Left lobe of liver (tissue), 2 donors: ENCODE measurements around the gene FSTL4. TPM values are rescaled to one million over a fixed set of nuclear protein-coding genes. Genes with fewer than 3 reads are reported as not detected.

Experiments used
- ATAC-seq: fragments of 200-7000 bp; cut with Tn5 transposase; one replicate; pipeline ENCODE4 v1.9.1; 2020; ENCODE audit warnings: mild to moderate bottlenecking, moderate library complexity
- DNase-seq: peaks from one replicate; pipeline ENCODE4 v3.0.0-alpha.2; 2020; ENCODE audit warnings: low spot score
- total RNA-seq: library from RNA; stranded (reverse); gene quantifications from one replicate; pipeline ENCODE4 v1.2.1, GENCODE V29; 2021
- donor health status: DM: no; HTN: no; CAD: no; lungs with moderate emphysema.
- donor health status: DM: no; HTN: yes; CAD: no.

The FSTL4 gene
- total RNA-seq, 1 donor from 2014 or later, result not detected

DNA sequence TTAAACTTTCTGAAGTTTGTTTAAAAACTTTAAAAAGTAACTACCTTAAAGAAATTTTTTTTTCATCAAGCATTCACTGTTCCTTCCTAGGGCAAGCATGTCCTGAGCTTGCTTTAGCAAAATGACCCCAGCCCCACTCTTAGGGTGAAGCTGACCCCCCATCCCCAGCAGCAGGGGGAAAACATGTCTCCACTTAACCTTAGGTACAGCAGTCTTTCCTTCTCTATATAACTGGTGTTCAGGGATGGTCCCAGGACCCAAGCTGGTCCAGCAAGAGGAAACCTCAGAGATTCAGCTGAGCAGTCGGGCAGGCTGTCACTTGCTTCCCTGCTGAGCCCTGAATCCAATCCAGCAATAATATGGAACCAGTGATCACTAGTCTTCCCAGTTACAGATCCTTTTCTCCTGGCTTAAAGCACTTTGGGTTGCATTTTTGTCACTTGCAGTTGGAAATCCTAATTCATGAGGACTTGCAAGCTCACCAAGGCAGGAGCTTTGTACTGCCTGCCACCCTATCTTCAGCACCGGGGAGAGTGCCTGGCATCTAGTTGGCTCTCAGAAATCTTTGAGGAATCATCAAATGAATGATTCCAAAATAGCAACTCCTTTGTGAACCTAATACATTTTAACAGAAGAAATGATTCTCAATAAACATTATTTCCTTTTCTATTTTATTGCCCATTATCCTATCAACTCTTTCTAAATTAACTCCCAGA is 91.2 kb downstream of the FSTL4 start:
- no peak for DNase-seq
- no peak for ATAC-seq

DNA sequence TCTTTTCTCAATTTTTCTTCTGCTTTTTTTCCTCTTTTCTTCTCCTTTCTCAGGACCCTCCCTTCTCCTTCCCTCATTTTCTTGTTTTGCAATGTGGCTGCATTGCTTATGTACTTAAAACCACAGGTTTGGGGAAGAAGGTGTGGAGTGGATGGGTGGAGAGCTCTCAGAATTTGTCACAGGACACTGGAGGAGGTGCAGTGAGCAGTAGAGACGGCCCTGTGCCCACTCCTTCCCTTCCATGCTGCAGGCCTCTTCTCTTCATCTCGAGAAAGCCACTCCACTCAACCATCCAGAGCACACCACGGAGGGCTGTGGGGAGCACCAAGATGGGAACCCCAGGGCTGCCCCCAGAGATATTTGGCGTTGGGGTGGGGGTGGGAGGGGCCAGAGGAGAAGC is 92.3 kb downstream of the FSTL4 start:
- DNase-seq, result peak; percentile 4
- no peak for ATAC-seq

DNA sequence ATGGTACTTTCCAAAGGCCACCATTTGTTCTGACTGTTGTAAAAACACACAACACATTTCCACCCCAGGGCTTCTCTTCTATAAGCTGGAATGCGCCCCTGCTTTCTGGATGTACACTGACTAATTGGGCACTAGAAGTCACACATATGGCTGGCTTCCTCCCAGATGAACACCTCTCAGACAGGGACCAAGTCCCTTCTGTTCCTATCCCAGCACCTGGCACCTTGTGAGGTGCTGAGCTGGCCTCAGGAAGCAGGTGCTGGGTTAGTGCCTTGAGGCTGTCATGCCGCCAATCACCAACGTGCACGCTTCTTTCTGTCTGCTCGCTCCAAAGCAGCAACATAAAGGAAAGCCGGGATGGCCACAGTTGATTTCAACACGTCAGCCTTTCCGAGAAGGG is 93.2 kb downstream of the FSTL4 start:
- DNase-seq (no peak), ATAC-seq (no peak)

DNA sequence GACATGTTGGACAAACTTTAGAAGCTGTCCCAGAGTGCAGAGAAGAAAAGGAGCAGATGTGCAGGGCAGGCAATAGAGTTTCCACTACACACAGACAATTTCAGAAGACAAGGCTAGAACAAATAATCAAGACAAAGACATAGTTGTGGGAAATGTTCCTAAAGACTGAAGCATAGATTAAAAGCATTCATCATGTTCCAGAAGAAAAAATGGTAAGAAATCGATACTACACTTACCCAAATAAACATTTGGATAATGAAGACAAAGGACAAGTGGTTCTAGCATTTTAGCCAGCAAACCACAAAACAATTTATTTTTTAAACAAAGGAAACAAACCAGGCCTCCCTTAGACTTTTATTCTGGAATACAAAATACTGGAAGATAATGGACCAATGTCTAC is 97.9 kb downstream of the FSTL4 start:
- DNase-seq (no peak), ATAC-seq (no peak)

DNA sequence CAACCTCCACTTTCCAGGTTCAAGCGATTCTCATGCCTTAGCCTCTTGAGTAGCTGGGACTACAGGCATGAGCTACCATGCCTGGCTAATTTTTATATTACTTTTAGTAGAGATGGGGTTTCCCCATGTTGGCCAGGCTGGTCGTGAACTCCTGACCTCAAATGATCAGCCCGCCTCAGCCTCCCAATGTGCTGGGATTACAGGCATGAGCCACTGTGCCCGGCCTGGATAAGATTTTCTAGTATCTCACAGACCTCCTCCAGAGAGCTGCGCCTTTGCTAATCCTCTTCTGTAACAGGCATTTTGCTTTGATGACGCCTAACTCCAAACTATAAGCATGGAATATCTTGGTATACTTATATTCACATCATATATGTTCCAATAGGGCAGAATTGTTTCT is 99.4 kb downstream of the FSTL4 start:
- no peak for DNase-seq
- no peak for ATAC-seq

DNA sequence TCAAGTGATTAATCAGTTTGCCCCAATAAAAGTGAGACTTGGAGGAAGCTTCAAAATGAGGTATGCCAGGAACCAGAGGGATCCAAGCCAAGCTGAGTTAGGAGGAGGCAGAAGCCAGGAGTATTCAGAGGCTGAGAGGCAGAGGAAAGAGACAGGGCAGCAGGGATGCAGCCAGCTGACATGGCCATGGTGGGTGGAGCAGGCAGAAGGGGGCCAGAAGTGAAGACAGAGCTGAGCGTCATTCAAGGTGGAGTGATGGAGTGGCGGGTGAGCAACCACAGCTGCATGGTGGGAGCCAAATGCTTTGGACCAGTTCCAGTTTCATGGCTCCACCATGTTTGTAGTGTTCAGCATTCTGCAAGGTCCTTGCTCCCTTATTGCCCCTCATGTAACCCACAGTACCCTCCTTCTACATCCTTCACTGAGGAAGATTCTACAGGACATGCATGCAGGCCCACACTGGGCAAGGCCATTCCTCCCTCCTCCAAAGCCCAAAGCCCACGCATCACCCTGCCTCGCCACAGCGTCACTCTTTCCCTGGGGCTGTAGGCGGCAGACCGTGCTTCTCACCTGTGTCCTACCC is 100.6 kb downstream of the FSTL4 start:
- DNase-seq (no peak), ATAC-seq (no peak)

DNA sequence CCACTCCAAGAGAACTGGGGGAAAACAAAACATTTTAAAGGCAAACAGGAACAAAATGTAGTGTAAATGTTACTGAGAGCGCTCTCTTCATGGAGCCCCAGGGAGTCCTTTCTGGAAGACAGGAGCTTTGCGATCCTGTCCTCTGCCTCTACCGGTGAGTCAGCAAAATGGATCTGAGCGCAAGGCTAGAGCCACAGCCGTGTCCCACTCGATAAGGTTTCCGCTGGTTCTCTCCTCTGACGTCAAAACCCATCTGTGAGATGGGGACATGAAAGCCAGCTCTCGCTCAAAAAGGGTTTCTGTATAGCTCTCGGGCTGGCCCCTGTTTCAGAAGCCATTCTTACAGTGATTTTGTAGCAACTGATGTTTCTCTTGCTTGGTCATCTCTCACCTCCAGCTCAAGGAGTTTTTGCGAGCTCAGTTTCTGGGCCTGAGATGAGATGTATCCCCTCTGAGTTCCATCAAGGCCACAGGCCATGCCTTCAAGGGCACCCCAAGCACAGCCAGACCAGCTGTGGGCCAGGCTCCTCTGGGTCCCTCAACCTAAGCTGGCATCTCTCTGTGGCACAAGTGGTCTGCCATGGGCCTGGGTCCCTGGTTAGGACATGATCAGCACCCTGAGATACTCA is 101.6 kb downstream of the FSTL4 start:
- no peak for DNase-seq
- ATAC-seq, result no peak

DNA sequence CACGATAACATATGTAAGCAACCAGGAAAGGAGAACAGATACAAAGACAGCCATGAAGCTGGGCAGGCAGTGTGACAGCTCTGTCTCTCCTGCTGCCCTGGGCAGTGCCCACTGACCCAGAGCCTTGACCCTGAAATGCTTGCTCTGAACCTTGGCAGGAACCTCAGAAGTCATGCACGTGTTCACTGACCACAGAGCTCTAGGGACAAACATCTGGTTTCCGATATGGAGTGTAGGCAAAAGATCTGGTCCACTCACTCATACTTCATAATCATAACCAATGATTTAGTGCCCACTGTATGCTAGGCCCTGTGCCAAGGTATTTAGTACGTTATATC is 102.6 kb downstream of the FSTL4 start:
- ATAC-seq (peak; percentile 77), DNase-seq (peak; percentile 66)

DNA sequence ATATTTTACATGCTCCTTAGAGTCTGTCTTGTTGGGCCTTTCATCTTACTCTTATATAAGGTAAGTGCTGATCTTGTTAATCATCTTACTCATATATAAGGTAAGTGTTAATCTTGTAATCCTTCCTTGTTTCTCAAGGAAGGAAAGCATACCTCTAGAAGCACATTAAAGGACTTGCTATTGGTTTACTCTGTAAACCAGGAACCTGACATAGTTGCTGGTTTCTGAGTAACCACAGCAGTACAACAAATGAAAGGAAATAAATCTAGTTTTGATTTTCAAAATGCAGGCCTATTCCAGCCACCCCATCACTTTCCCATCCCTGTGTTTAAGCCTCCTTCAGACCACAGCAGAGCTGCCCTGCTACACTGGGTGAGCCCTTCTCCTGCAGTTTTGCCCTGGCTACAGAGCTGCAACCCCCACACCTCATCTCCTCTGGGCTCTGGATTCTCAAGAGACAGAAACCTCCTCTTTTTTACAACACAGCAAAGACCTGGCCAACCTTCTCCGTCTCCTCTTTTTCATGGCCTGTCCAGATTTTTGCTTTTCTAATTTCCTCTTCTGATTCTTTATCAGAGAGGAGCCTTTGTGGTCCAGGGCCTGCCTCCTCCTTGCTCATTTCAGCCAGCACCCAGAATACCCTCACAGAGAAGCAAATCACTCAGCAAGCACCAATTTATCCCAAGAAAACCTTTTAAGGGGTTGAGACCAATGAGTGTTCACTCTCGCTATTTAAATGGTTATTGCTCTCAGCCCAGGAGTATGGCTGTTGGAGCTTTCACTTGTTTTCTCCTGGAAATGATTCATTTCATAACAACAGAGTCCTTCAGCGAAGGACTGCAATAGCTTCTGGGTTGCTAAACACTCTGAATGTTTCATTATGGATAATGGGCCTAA is 103.2 kb downstream of the FSTL4 start:
- ATAC-seq, result no peak

DNA sequence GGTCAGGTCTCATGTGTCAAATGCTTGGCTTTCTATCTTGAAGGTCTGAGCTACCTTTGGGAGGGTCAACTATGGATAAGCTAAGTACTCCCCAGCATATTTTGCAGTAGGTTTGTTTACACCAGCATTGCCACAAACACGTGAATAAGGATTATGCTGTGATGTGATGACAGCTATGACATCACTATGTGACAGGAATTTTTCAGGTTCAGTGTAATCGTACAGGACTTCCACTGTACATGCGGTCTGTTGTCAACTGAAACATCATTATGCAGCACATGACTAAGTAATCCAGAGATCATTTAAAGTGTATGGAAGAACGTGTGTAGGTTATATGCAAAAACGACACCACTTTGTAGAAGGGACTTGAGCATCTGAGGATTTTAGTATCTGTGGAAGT is 104.0 kb downstream of the FSTL4 start:
- DNase-seq, result no peak
- no peak for ATAC-seq

More for the DNA sequence above, 103.2 kb downstream of the FSTL4 start:
- DNase-seq, result no peak

DNA sequence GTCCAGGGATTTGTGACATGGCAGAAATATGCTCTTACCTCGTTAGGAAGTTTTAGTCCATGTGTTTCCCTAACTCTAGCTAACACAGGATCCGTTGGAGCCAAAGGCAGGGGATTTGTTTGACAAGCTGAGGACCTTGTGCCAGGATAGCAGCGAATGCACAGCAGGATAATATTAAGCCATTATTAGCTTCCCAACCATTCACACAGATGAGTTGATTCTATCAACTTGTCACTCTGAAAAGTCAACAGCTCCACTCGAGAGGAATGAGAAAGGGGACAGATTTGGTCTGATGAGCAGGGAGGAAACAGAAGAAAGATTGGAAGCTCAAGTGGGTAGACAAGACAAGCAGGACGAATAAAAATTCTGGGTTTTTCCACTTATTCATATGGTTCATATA is 106.2 kb downstream of the FSTL4 start:
- no peak for ATAC-seq

DNA sequence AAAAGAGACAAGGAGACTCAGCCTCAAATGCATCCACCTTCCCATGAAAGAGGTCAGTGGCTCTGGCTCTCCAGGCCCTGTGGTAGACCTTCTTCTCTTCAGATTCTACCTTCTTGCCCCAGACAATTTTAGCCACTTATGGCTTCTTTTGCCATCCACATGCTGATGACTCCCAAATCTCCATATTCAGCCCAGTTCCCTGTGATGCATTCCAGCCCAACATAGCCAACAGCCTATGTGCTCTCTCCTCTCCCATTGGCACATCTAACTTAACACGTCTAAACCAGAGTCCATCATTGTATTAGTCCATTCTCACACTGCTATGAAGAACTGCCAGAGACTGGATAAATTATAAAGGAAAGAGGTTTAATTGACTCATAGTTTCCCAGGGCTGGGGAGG is 108.8 kb downstream of the FSTL4 start:
- DNase-seq (no peak), ATAC-seq (no peak)

More for the DNA sequence above, 106.2 kb downstream of the FSTL4 start:
- no peak for DNase-seq

DNA sequence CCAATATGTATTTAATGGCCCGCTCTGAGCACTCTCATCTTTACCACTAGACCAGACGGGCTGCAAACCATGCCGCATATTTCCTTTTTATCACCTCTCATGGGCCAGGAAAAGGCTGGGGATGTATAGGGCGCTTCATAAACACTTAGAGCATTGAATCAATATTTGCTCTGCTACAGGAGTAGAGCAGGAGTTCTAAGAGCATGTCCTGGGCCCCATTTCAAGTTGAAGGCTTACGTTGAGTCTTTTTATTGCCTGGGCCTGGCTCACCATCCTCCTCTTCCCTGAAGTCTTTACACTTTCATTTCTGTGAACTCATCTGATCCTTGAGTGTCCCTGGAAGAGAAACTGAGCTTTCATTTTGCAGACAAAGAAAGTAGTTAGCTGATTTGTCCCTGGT is 112.4 kb downstream of the FSTL4 start:
- ATAC-seq, result no peak
- DNase-seq, result no peak

DNA sequence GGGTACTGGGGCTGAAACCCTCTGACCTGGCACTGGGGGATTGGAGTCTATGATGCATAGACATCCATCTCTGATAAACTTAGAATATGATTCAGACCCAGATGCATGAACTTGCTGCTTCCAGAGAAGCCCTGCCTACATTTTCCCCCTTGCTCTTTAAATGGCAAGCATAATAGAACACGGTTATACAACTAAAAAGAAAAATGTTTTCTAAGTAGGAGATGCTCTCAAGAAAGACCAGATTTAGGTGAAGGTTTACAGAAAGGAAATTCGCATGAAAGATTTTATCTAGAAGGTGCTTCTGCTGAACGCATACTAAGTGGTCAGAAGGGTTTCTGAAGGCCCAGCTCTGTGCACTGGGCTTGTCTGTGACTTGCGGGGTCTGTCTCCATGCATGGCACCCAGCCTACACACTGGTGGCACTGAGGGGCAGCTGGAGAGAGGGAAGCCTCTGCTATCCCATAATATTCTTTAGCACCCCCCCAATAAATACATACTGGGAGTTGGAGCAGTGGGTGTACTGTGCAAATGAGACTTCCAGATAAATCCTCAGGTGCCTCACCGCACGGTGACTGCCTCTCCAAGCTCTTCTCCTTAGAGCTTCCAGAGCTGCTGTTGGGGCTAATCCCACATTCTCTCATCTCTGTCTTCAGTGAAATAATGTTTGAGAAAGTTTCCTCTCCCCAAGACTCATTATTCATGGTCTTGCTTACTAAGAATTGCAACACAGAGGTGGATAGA is 114.6 kb downstream of the FSTL4 start:
- no peak for ATAC-seq

DNA sequence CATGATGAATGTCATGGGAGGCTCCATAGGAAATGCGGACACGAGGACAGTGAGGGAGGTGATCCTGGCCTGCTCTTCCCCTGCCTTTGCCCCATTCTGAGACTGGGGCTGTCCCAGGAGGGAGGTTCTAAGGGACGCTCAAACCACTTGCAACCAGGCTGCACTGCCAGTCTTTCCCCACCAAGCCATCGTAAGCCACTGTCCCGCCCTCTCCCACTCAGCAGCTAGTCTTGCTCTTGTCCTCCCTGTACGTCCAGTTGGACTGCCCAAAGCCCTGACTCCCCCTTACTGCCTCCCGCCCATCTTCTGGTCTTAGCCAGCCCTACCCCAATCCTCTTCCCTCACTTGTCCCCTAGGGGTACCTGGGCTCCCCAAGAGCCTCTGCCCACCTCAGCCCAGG is 115.7 kb downstream of the FSTL4 start:
- ATAC-seq (no peak), DNase-seq (no peak)

More for the DNA sequence above, 114.6 kb downstream of the FSTL4 start:
- no peak for DNase-seq

DNA sequence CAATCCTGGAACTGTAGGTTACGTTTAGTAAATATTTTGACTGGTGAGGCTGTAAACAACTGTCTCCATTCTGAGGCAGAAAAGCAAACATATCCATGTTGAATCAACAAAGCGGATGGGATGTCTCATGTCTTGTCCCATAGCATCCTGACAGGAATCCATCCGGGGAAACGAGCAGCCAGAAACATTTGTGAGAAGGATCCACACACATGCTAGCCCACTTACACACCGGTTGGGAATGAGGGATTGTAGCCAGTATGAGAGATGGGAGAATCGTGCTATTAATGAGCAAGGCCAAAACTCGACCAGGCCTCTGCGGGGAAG is 117.5 kb downstream of the FSTL4 start:
- DNase-seq (no peak), ATAC-seq (no peak)

DNA sequence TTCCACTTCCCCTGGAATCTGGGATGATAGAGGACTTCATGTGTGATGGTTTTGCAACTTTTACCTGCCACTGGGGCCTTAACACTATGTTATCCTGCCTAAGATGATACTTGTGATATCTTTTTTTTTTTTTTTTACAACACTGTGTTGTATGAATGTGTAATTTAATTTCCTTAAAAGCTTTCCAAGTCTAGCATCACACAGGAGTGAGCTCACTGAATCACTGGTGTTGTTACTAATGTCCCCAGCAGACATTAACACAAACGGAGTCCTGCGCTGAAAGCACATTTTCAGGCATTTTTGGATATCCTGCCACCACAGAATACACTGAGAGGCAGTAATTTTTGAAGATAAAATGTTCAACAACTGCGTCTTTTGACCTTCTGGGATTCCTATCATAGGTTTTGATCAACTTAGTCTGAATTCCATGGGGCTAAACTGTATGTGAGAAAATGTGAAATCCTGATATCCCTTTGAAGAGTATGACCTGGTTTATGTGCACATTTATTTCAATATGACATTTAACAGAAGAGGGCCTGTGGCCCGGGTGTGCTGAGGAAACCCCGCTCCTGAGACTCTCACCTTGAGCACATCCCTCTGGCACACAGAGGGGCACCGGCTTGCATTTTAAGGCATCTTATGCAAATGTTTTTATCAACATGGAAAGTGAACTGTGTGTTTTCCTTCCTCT is 118.0 kb downstream of the FSTL4 start:
- no peak for ATAC-seq
- no peak for DNase-seq

DNA sequence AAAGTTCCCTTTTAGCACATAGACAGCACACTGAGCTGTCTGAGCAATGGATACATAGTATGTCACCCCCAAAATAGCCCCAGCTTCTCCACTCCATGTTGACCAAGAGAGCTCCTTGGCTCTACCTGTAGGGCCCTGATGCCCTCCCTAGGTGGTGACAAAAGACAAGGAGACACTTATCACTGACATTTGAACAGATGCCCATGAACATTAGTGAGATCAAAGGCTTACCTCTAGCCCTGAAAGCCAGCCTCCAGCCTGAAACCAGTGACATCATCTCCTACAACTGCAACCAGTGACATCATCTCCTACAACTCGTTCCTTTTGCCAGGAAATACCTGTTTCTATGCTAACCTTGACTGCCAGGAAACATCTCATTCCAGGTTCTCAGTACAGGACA is 122.7 kb downstream of the FSTL4 start:
- ATAC-seq, result peak; percentile 86

DNA sequence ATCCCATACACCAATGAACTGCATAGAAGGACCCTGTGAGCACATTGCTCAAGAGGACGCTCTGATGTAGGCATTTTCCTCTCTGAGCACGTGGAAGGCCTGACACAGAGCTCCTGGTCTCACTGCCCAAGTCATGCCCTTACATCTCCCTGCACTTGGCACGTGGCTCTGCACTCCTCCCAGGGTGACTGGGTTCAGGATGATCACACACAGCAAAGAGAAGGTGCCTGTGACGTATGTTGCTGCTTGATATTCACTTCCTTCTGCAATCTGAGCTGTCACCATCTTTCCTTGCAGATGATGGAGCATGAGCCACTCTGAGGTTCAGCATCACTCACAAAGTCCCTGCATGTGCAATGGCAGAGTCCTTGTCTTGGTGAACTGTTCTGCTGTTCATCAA is 125.2 kb downstream of the FSTL4 start:
- ATAC-seq, result no peak

More for the DNA sequence above, 122.7 kb downstream of the FSTL4 start:
- DNase-seq, result no peak

DNA sequence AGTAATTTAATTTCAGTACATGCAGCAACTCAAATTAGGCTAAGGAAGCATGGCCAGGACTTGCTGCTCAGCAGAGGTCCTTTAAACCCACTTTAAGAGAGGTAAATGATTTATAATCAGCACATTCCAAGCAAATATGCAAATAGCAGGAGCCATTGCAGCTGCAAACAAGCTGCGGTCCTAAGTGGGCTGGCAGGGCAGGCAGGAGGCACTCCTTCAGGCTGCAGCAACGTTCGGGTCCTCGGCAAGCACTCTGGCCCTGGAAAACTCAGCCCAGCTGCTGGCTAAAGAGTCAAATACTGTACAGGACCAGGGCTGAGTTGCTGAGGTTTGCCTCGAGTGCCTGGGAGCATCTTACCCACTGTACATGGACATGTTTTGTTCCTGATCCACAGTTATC is 126.9 kb downstream of the FSTL4 start:
- DNase-seq, result no peak

More for the DNA sequence above, 125.2 kb downstream of the FSTL4 start:
- DNase-seq, result no peak

More for the DNA sequence above, 126.9 kb downstream of the FSTL4 start:
- no peak for ATAC-seq
